ENCODE measurements around the gene CCNB1.

DNA sequence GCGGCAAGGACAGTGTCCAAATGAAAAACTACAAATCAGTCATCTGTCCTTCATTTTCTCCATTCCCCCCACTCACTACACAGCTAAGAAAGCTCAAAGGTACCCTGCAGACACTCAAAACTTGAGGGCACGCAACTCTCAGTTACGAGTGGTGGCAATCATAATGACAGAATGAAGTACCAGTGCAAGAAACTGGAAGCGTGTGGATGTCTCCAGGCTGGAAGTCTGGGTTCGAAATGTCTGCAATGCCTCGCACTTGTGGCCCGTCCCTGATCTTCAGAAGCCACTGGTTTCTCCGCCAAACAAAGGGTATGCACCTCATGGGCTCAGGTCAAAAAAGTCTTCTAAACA is 21.8 kb downstream of the CCNB1 start:
- TF ChIP-seq, protein P1, sequence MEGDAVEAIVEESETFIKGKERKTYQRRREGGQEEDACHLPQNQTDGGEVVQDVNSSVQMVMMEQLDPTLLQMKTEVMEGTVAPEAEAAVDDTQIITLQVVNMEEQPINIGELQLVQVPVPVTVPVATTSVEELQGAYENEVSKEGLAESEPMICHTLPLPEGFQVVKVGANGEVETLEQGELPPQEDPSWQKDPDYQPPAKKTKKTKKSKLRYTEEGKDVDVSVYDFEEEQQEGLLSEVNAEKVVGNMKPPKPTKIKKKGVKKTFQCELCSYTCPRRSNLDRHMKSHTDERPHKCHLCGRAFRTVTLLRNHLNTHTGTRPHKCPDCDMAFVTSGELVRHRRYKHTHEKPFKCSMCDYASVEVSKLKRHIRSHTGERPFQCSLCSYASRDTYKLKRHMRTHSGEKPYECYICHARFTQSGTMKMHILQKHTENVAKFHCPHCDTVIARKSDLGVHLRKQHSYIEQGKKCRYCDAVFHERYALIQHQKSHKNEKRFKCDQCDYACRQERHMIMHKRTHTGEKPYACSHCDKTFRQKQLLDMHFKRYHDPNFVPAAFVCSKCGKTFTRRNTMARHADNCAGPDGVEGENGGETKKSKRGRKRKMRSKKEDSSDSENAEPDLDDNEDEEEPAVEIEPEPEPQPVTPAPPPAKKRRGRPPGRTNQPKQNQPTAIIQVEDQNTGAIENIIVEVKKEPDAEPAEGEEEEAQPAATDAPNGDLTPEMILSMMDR (IDR thresholded peaks at IDR 0.05): no peak
- TF ChIP-seq POLR2A (IDR thresholded peaks at IDR 0.05): no peak

Measured in lower leg skin (tissue), 3 donors.